GM19463 (cell line): ENCODE data around the gene TTLL11.
"Not testable (repeated sequence)": the region's sequence is repeated elsewhere in the genome, so short reads cannot be mapped to it uniquely, and the experiment has no call there.

Source experiments
- ATAC-seq: cut with Tn5 transposase; IDR thresholded peaks from one replicate; pipeline ENCODE4 v1.9.1; 2021; ENCODE audit warnings: mild to moderate bottlenecking, moderate library complexity; ENCODE audit not compliant: unreplicated experiment

The TTLL11 gene

DNA sequence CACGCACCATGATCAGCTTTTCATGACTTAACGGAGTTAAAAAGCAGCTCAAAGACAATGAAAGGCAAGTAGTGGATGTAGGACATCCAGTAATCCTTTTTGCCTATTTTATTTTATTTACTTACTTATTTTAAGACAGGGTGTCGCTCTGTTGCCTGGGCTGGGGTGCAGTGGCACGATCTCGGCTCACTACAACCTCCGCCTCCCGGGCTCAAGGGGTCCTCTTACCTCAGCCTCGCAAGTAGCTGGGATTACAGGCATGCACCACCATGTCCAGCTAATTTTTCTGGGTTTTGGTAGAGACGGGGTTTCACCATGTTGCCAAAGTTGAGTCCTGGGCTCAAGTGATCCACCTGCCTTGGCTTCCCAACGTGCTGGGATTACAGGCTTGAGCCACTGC, 292.7 kb downstream of the TTLL11 start:
- ATAC-seq: no peak

DNA sequence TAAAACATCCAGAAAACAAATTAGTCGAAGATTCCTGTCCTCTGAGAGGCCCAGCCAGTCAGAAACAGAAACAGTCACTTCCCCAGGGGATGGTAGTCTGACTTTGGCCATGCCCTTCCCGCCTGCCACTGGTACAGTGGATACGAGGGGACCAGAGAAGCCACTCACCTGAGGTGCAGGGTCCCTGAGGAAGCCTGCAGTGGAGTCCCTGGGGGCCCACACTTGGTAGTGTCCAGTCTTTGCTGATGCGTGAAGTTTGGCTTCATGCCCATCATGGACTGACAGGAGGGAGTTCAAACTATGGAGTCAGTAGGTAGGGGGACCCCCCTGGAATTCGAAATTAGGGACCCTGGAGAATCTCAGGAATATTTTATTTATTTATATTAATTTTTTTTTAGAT, 294.2 kb downstream of the TTLL11 start:
- ATAC-seq: no peak

DNA sequence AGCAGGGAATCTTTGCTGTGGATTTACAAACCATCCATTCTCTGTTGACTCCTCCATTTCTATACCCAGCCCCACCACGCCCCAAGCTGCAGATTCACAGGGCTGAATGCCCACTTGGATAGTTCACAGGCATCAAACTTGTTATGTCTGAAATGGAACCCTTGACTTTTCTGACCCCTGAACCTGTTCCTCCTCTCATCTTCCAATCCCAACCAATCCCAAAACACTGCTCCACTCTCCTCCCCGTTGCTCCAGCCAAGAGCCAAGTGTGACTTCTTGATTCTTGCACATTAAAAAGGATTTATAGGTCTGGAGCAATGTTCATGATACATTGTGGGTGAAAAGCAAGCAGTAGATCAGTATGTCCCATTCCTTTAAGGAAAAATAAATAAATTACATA, 296.0 kb downstream of the TTLL11 start:
- no peak for ATAC-seq

DNA sequence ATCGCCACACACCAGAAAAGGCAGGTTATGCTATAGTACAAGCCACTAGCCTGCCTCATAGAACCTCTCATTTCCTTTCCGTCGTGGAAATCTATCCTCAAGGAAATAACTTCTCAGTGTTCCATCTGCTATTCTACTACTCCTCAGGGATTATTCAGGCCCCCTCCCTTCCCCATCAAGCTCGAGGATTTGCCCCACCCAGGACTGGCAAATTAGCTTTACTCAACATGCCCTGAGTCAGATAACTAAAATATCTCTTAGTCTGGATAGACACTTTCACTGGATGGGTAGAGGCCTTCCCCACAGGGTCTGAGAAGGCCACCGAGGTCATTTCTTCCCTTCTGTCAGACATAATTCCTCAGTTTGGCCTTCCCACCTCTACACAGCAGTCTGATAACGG, 298.8 kb downstream of the TTLL11 start:
- ATAC-seq: not testable (repeated sequence)

DNA sequence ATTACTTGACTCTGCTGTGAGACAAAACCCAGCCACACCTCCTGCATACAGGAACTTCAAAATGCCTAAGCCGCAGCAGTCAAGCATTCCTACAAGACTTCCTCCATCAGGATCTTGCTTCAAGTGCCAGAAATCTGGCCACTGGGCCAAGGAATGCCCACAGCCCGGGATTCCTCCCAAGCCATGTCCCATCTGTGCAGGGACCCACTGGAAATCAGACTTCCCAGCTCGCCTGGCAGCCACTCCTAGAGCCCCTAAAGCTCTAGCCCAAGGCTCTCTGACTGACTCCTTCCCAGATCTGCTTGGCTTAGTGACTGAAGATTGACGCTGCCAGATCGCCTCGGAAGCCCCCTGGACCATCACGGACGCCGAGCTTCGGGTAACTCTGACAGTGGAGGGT, 300.6 kb downstream of the TTLL11 start:
- ATAC-seq: not testable (repeated sequence)

DNA sequence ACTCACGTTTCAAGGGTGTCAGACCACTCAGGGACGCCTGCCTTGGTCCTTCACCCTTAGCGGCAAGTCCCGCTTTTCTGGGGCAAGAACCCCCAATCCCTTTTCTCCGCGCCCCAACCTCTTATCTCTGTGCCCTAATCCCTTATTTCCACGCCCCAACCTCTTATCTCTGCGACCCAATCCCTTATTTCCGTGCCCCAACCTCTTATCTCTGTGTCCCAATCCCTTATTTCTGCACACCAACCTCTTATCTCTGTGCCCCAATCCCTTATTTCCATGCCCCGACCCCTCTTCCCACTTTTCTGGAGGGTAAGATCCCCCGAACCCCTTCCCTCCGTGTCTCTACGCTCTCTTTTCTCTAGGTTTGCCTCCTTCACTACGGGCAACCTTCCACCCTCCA, 302.3 kb downstream of the TTLL11 start:
- ATAC-seq: no peak

DNA sequence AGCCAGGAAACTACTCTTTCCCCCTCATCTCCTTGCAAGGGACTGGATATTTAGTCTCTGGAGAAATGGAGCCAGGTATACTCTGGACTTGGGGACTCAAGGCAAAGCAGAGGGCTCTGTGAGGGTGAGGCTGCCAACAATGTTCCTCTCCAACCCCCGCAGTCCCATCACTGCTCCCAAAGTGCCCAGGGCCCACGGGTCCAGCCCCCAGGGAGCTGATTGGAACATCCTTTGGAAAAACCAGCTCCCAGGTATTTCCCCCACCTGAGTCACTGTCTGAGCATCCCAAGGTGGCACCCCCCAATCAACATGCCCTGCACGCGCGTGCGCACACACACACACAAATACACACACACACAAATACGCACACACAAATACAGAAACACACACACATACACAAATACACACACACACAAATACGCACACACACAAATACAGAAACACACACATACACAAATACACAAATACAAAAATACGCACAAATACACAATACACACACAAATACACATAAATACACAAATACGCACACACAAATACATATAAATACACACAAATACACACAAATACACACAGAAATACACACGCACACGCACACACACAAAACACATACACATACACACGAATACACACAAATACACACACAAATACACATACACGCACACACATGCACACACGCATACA, 304.3 kb downstream of the TTLL11 start:
- ATAC-seq: no peak

DNA sequence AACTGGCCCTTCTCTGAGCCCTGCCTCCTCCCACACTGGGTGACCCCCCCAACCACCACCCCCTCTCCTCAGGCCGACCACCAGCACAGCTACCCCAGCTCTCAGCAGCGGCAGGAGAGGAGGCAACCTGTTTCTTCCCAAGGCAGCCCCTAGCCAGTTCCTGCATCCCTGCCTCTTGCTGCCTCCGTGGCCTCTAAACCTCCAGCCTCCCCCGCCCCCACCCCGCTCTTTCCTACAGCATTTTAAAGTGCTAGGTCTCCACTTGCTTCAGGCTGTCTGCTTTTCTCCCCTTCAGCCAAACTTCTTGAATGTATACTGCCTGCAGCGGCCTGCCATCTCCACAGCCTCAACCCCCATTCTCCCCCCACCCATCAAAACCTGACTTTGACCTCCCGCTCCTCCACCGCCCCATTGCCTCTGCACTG, 306.1 kb downstream of the TTLL11 start:
- no peak for ATAC-seq

DNA sequence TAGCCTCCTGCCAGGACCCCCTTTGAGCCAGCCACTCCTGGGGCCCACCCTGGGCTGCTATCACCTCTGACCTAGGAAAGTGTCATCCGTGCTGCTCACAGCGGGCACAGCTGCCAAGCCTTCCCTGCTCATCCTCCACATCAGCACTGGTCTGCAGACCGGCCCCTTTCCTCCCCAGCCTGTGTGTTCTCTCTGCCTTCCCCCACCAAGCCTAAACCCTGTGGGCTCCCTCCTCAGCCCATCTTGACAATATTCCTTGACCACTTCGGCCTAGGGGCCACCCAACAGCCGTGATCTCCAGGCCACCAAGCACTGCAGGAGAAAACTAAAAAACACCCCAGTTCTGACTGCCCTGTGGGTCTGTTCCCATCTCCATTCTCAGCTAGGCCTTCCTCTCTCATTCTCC, 306.6 kb downstream of the TTLL11 start:
- no peak for ATAC-seq

DNA sequence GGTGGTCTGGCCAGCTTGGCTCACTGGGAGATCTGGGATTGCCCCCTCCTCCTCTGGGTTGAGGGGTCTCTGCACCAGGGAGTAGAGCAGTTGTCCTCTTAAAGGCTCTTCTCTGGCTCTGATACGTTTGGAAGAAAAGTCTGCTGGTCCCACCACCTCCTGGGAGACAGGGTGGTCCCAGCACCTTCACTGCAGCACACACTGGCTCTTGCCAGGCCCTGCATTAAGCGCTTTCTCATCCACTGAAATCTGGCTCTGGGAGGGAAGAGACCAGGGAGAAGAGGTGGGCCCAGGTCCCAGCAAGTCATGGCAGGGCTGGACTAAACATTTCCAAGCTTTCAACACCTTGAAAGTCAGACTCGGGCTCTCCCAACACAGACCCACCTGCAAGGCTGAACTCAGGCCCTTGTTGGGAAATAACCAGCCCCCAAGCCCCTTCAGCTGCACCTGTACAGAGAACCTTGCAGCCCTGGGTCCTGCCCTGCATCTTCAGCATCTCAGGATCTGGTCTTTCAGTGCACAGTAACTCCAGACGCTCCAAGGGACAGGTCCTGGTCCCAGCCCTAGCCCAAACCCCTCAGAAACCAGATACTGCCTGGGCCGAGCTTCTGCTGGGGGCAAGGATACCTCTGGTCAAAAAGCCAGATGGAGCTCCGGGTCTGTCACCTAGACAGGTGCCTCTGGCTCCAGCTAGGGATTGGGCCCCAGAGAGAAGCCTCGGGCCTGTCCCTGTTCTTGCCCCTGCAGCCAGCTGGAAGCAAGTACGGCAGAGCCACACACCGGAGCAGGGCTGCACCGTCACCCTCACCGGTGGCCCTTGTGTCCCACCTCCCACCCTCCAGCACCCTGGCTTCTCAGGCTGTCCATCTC, 307.2 kb downstream of the TTLL11 start:
- ATAC-seq: no peak

DNA sequence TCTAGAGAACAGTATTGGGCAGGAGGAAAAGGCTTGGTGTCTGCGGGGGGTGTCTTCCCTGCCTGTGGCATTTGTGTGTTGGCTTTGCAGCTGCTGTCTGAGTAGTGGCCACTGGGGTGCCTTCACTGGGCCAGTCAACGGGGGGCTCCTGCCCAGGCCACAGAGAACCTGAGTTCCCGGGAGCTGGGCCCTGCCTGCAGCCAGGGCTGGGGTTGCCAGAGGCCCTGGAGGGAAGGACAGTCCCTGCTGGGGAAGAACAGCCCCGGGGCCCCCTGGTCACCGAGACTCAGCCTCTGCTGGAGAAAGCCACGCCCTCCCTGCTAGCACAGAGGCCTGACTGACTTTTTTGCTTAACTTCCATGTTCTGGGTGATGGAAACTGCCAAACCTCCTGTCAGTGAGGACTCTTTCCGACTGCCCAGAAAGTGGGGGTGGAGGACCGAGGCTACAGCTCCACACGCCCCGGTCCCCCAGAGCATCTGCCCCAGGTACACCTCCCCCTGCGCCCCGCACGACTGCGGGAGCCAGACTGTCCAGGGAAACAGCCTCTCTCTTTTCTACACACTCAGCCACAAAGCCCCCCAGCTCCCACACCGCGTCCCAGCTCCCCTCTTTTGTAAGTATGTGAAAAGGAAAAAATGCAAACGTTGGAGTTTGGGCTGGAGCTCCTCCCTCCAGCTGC, 308.2 kb downstream of the TTLL11 start:
- ATAC-seq: no peak

DNA sequence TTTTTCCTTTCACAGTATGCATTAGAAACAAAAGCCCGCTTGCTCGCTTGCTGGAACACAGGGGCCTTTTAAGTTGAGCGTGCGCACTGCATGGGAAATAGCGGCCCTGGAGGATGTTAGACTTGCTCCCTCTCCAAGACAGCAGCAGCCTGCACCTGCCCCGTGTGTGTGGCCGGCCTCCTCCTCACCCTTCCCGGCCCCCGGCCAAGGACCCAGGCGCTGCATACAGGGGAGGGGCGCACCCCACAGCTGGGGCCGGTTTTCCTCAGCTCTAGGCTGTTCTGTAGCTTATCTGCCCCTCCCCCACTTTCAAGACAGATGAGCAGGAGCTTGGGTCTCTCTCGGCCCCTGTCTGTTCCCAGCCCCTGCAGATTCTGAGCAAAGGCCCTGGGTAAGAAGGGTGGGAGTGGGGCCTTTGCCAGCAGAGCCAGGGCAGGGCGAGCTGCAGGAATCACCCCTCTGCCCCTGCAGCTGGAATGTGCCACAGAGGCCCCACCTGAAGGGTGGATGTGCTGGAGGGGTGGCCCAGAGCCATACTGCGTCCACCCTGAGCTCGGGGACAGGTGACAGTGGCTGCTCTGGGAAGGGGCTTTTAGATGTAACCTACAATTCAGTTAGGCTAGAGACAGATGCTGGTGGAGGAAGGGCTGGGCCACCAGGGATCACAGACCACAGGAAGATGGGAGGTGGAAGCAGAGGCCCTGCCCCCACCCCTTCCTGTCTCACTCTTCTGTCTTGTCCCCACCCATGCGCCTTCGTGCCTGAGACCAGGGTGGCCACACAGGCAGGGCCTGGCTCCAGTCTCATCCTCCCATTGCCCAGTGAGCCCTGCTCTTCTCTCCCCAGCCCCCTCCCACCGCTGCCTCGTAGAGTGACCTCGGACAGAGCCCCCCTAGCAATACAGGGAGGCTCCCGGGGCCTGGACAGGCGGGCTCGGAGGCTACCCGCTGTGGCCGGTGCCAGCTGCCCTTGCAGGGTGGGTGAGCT, 309.3 kb downstream of the TTLL11 start:
- no peak for ATAC-seq

DNA sequence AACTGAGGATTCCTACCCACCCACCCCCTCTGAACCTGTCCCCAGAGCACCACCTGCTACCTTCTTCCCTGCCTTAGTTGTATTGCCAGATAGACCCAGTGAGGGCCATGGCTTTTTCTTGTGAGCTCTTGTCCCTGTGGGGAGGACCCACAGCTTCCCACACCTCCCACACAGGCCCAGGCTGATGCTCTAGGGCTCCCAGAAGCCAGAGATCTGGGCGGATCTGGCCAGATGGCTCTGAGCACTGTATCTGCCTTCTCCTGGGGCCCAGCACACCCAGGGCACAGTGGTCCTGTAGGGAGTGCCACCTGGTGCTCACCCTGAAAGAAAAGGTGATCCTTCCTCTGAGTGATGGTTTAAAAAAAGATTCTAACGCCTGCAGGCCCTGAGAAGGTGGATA, 310.0 kb downstream of the TTLL11 start:
- no peak for ATAC-seq

DNA sequence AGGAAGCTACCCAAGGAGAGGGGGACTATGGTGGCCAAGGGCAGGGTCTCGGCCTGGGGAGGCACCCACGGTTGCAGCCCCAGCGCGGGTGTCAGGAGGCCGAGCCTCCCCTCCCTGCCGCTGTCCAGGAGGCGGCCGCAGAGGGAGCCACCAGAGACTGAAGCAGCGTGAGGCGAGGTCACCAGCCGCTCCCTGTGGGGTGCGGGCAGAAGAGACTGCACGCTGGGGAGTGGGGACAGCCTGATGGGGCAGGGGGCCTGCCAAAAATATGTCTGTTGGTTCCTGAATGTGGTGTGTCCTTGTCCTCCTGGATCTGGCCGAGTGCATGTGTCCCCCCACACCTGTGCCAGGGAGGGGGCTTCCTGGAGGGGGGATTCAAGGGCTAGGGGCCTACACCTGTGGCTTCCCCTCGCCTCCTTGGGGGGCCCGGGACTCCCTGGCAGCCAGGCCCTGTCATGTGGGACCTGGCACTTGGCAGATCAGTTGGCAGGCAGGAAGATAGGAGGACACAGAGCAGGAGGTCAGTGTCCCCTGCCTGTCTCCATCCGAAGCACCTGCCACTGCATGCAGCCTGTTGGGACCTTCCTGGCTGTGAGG, 310.5 kb downstream of the TTLL11 start:
- no peak for ATAC-seq

DNA sequence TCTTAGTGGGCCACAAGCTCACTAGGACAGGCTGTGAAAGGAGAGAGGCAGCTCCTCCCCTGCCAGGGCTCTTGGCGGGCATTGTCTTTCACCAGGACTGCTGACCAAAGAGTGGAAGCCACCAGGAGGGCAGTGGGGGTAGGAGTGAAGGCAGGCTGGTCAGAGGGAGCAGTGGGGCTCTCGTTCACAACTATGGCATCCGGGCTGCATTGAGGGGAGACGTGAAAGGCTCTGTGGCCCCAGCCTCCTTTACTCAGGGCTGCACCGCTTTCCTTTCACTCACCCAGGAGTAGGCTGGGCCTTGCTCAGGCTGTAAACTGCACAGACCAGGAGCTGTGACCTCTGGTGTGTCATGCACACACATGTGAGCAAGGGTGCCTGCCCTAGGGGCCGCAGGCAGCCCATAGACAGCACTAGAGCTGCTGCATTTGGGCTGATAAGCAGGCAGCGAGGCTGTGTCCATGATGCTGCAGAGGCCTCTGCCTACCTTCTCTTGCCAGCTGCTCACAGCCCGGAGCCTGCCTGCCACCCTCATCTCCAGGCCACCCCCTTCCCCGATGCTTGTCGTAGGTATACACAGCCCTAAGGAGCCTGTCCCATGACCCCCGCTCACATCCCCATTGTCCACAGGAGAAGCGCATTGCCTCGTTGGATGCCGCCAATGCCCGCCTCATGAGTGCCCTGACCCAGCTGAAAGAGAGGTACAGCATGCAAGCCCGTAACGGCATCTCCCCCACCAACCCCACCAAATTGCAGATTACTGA, 311.2 kb downstream of the TTLL11 start:
- ATAC-seq: no peak

DNA sequence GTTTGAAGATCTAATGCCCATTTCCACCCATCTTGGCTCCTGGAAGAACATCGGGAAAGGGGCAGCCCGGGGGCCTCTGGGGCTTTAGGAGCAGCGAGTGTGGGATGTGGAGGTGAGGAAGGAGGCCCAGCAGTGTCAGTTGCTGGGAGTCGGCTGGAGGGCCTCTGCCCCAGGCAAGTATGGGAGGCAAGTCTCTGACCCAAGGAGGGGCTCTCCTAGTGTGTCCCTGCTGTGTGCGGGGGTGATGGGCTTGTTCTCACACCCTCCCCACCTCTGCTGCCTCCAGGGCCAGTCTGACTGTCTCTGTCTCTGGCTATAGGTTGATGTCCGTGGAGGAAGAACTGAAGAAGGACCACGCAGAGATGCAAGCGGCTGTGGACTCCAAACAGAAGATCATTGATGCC, 312.0 kb downstream of the TTLL11 start:
- ATAC-seq: no peak

DNA sequence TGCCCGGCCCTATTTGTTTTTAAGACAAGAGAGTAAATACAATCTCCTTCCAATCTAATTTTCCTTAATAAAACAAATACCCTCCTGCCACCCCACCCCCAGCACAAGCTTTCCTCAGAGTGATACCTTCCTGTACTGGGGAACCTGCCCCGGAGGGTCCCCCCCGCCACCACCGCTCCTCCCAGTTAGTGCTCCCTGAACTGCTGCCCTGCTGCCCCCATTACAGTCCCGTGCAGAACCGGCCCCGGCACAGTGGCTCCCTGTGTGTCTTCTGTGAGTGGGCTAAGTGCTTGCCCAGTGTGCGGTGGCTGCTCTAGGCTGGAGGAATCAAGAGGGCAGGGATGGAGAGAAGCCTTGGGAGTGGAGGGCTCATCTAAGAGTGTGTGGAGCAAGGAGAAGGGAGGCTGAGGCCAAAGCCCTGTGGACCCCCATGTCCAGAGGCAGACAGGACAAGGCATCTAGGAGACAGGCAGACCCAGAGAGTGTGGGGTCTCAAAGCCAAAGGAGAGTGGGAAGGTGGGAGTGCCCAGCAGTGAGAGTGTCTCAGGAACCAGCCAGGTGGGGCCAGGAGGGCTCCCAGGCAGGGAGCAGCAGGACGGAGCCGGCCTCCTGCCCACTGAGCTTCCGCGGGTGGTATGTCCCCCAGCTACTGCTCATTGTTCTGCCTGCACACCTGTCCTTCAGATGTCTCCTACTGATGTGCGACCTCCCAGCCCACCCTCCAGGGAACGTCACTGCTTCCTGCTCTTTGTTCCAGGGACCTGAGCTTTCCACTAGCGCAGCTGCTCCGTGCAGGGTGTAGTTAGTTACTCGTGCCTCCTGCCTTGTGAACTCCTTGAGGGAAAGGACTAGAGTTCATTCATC, 312.7 kb downstream of the TTLL11 start:
- no peak for ATAC-seq

DNA sequence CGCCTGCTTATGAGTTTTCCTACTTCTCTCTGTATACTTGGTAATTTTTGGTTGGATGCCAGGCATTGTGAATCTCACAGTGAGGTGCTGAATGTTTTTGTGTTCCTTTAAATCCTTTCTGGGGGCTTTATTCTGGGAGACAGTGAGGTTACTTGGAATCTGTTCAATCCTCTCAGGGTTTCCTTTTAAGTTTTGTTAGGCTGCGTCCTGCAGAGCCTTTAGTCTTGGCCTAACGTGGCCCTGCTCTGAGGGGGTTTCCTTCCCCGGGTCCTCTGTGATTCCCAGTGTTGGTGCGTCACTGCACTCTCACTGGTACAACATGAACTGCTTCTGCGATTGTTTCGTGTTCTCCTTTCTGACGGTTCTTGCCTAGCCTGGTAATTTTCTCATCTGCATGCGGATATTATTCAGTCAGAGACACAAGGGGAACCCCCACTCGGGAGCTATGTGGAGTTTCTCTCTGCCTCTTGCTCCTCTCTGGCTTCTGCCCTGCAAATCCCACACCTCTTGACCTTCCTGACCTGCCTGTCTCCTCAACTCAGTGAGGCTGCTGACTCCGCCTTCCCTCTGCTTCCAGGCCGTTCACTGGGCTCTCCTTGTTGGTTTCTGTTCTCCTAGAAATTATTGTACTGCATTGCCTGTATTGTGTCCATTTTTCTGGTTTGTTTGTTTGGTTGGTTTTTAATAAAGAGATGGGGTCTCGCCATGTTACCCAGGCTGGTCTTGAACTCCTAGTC, 313.6 kb downstream of the TTLL11 start:
- no peak for ATAC-seq
